Measurements from ENCODE around the gene SPEF1.
"Not testable (repeated sequence)": the region's sequence is repeated elsewhere in the genome, so short reads cannot be mapped to it uniquely, and the experiment has no call there.

Gene SPEF1

DNA sequence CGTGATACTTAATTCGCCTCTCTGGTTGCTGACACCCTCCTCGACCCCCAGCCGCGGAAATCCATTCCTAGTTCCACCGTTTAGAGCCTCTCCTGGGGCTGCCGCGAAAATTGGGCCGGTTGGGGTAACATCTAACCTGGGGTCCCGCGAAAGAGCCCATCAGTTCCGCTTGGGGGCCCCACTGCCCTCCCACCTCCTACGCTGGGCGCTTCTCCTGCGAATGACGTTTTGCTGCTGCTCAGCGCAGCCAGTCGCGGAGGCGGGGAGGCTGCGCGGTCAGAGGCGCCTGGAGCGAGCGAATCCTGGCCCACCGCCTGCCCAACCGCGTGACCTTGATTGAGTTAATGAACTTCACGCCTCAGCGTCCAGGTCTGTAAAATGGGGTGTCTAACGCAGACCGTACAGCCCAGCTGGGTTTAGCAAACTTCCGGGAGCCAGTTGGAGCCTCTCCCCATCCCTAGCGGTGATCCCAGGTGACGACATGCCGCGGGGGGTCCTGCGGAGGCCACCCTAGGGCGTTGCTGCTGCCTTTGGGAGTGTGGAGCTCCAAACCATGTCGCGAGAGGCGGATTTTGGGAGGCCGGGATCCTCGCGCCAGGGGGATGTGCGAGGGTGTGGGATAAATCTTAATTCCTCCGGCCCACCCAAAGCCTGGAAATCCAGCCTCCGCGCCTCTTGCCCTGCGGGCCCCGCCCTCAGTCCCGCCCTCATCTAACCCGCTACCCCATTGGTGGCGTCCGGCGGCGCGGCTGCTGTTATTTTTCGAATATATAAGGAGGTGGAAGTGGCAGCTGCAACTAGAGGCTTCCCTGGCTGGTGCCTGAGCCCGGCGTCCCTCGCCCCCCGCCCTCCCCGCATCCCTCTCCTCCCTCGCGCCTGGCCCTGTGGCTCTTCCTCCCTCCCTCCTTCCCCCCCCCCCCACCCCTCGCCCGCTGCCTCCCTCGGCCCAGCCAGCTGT lies 14.5 kb upstream of the SPEF1 start, which contains the start of gene CDC25B:
TSS of gene CDC25B (plus strand) at position 800 of the 958 bp plus-strand sequence. CDS start 222 bp downstream, outside the sequence.
- peak; percentile 87 for DNase-seq
- in situ Hi-C loops (cut with HindIII; ENCODE audit: low pct_ligation_motif_present, low pct_unique_long_range_greater_than_20kb, low sequenced_read_pairs), result no loop called here

DNA sequence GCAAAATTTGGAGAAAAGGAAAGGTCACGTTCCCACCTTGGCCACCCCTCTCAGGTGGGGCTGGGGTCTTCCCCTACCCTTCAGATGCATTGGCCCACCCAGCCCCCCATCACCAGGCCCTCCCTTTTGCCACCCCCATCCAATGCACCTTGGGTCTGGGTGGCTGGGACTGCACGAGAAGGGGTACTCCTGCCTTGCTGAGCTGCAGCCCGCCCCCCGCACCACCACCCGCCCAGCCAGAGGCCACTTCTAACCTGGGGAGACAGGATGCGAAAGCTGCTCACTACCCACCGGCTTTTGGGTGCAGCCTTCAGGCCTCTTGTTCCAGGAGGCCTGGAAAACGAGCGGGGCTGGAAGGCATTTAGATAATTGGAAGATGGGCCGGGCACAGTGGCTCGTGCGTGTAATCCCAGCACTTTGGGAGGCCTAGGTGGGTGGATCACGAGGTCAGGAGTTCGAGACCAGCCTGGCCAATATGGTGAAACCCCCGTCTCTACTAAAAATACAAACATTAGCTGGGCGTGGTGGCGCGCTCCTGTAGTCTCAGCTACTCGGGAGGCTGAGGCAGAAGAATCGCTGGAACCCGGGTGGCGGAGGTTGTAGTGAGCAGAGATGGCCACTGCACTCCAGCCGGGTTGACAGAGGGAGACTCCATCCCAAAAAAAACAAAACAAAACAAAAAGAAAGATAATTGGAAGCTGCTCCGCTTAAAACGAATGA lies 13.6 kb upstream of the SPEF1 start:
- DNase-seq, result no peak
- in situ Hi-C loops (cut with HindIII; ENCODE audit: low pct_ligation_motif_present, low pct_unique_long_range_greater_than_20kb, low sequenced_read_pairs), result no loop called here

DNA sequence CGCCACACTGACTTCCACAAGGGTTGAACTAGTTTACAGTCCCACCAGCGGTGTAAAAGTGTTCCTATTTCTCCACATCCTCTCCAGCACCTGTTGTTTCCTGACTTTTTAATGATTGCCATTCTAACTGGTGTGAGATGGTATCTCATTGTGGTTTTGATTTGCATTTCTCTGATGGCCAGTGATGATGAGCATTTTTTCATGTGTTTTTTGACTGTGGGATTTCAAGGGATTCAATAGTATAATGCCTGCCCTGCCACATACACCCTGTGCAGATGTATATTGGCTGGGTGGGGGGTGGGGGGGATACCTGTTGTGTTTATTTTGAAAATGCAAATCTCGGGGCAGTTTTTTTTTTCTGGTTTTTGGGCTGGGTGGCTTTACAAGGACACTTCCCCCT lies 12.9 kb upstream of the SPEF1 start:
- in situ Hi-C loops (cut with HindIII; ENCODE audit: low pct_ligation_motif_present, low pct_unique_long_range_greater_than_20kb, low sequenced_read_pairs); DNase-seq: not testable (repeated sequence)

DNA sequence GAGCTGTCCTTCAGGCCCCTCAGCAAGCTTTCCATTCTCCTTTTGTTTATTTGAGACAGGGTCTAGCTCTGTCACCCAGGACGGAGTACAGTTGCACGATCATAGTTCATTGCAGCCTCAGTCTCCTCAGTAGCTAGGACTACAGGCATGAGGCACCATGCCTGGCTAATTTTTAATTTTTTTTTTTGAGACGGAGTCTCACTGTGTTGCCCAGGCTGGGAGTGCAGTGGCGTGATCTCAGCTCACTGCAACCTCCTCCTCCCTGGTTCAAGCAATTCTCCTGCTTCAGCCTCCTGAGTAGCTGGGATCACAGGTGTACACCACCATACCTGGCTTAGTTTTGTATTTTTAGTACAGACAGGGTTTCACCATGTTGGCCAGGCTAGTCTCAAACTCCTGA lies 8.0 kb upstream of the SPEF1 start:
- in situ Hi-C loops (cut with HindIII; ENCODE audit: low pct_ligation_motif_present, low pct_unique_long_range_greater_than_20kb, low sequenced_read_pairs); DNase-seq: not testable (repeated sequence)

DNA sequence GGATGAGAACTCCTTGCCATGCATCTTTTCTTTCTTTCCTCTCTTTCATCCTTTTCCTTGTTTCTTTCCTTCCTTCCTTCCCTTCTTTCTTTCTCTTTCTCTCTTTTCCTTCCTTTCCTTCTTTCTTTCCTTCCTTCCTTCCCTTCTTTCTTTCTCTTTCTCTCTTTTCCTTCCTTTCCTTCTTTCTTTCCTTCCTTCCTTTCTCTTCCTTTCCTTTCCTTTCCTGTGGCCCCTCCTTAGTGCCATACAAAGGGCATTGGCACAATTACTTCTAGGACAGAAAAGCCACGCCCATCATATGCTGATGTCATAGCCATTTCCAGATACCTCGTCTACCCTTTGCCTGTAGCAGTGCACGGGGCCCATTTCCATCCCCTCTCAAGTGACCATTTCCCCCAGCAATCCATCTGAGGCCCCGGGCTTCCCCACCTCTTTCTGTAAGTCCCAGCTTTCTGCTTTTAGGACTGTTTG lies 7.5 kb upstream of the SPEF1 start:
- DNase-seq, result peak; percentile 24
- in situ Hi-C loops (cut with HindIII; ENCODE audit: low pct_ligation_motif_present, low pct_unique_long_range_greater_than_20kb, low sequenced_read_pairs), result no loop called here

DNA sequence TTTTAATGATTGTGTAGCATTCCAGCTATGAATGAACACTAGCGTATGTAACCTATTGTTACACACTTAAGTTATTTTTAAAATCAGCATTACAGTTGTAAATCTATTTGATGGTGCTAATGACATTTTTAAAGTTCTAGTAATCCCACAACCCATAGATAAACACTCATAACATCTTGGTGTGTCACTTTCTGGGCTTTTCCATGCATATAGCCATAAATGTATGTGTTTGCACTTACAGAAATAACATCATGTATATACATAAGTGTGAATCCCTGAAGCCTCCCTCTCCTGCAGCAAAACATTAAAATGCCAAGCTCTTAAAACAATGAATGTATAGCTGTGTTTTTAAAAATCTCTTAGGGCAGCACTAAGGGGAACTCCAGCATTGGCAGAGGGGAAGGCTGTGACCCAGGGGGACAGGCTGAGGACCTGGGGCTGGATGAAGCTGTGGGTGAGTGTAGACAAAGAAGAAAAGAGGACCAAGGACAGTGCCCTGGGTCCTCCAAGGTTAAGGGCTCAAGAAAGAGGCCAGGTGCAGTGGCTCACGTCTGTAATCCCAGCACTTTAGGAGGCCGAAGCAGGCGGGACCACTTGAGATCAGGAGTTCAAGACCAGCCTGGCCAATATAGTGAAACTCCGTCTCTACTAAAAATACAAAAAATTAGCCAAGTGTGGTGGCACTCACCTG lies 6.2 kb upstream of the SPEF1 start:
- DNase-seq, result no peak
- in situ Hi-C loops (cut with HindIII; ENCODE audit: low pct_ligation_motif_present, low pct_unique_long_range_greater_than_20kb, low sequenced_read_pairs), result no loop called here

DNA sequence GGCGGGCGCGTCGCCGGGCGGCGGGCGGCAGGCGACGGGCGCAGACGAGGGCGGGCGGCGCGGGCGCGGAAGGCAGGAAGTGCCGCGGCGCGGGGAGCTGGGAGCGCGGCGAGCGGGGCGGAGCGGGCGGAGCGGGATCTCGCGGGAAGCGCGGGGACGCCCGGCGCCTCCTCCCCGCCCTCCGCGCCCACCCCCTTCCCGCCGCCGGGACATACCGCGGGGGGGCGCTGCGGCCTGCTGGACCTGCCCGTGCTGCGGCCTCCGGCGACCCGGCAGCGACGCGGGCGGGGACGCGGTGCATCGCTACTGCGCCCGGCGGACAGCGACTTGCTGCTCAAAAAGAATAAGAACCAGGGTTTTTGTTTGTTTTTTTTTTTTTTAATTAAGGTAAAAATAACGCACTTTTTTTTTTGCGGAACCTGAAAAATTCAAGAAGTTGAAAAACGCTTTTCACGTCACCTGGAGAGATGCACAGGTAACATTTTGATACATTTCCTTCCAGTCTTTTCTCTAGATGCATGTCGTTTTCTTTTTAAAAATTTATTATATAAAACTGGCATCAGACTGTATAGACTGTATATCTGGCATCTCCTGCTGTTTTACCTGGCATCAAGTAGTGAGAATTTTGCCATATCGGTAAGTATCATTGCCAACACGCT lies 5.5 kb upstream of the SPEF1 start, which contains the start of gene CENPB:
TSS of gene CENPB (minus strand) at position 76 of the 659 bp plus-strand sequence. CDS start 257 bp downstream, outside the sequence.
- peak; percentile 82 for DNase-seq
- in situ Hi-C loops (cut with HindIII; ENCODE audit: low pct_ligation_motif_present, low pct_unique_long_range_greater_than_20kb, low sequenced_read_pairs), result no loop called here

DNA sequence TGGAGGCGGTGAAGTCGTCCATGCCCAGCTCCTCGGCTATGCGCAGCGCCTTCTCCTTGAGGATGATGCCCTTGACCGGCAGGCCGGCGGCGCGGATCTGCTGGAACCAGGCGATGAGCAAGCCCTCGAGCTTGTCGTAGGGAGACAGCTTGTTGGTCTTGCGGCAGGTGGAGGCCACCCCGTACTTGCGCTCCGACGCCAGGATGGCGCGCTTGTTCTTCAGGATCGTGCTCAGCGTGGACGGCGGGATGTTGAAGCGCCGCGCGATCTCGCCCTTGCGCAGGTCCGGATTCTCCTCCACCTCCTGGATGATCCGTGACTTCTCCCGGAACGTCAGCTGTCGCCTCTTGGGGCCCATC lies 4.9 kb upstream of the SPEF1 start:
- in situ Hi-C loops (cut with HindIII; ENCODE audit: low pct_ligation_motif_present, low pct_unique_long_range_greater_than_20kb, low sequenced_read_pairs), result no loop called here
- DNase-seq, result peak; percentile 54

DNA sequence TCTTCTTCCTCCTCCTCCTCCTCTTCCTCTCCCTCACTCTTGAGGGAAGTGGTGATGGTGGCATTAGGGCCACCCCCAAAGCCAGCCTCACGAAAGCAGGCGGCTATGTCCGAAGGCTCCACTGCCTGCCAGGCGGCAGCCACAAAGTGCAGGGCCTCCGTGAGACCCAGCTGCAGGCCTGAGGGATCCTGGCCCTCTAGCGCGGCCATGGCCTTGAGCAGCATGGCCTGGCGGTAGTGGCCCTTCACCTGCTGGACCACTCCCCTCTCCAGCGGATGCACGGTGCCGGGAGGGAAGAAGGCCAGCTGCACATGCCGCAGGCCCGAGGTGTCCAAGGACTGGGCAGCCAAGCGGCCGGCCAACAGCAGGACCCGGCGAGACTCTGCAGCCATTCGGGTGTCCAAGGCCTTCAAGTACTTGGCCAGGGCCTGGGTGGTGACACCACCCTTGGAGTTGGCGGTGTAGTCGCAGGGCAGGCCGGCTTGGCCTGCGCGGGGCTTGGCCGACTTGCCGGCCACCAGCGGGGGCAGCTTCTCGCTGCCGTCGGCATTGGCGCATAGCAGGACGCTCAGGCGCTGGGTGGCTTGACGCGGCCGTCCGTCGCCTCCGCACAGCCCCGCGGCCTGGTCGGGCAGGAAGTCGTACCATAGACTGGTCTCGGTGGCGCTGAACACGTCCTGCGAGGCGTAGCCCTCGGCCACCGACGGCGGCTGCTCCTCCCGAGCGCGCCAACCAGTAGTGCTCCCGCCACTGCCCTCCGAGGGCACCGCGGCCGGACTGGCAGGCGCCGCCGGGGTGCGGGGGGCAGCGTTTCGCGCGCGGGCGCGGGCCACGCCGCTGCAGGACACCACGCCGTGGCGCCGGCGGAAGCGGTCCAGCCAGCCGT lies 4.2 kb upstream of the SPEF1 start:
- in situ Hi-C loops (cut with HindIII; ENCODE audit: low pct_ligation_motif_present, low pct_unique_long_range_greater_than_20kb, low sequenced_read_pairs), result no loop called here
- DNase-seq, result no peak

DNA sequence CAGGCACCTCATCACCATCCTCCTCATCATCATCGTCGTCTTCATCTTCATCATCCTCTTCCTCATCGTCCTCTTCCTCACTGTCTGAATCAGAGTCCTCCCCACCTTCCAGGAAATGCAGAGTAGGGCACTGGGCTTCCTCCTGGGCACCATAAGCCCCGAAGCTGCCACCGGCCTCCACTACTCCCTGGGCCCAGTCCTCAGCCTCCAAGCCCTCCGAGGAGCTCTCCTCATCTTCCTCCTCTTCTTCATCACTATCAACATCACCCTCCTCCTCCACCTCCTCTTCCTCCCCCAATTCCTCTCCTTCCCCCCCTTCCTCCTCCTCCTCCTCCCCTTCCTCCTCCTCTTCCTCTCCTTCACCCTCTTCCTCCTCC lies 3.6 kb upstream of the SPEF1 start:
- in situ Hi-C loops (cut with HindIII; ENCODE audit: low pct_ligation_motif_present, low pct_unique_long_range_greater_than_20kb, low sequenced_read_pairs), result no loop called here

DNA sequence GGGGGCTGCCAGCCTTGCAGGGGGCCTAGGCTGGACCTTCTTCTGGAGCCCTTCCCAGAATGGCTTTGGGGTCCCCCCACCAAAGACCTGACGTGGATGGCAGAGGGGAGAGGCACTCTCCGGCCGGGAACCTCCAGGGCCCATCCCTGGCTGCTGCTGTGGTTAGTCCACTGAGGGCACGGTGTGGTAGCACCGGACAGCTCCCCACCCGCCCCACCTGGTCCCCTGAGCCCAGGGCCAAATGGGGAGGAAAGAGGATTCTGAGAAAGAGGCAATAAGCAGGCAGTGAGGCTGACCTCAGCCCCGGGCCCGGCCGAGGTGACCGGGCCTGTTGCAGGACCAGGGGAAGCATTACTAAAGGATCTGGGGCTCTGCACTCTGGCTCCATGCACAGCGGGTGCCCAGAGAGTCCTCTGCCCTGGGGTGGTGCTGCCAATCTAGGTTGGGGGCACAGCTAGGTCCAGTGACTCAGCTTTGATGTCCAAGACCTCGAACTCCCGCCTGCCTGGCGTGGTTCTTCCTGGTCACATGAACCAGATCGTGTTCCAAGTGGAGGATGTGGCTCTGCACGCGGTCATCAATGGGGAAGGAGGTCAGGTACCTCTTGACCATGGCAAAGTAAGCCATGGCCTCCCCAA lies 3.1 kb upstream of the SPEF1 start:
- in situ Hi-C loops (cut with HindIII; ENCODE audit: low pct_ligation_motif_present, low pct_unique_long_range_greater_than_20kb, low sequenced_read_pairs), result no loop called here
- no peak for DNase-seq

More for the DNA sequence above, 3.6 kb upstream of the SPEF1 start:
- no peak for DNase-seq

DNA sequence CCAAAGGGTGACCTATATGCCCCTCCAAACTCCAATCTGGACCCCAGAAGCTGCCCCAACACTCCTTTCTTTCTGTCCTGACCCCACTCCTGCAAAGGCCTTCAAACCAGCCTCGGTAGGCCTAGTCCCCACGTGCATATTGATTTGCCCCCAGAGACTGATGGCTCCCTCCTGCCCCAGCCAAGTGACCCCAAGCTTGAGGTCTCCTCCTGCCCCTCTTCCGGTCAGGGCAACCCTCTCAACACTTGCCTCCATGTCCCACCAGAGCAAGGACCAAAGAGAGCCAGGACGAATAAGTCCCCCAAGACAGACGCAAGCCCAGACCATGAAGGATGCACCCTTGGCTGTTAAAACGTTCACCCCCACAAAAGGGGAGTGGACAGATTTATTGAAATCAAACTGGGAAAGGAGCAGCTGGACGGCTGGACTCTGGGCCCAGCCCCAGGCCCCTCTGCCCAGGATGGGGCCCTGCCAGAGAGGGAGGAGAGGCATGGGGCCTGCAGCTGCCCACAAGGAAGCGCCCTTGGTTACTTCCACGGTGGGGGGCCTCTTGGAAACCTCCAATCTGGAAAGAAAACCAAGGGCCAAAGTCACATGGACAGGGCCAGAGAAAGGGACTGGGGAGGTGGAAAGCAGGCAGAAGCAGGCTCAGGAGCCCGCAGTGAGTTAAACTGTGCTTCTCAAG lies 2.4 kb upstream of the SPEF1 start:
- in situ Hi-C loops (cut with HindIII; ENCODE audit: low pct_ligation_motif_present, low pct_unique_long_range_greater_than_20kb, low sequenced_read_pairs), result no loop called here
- no peak for DNase-seq

DNA sequence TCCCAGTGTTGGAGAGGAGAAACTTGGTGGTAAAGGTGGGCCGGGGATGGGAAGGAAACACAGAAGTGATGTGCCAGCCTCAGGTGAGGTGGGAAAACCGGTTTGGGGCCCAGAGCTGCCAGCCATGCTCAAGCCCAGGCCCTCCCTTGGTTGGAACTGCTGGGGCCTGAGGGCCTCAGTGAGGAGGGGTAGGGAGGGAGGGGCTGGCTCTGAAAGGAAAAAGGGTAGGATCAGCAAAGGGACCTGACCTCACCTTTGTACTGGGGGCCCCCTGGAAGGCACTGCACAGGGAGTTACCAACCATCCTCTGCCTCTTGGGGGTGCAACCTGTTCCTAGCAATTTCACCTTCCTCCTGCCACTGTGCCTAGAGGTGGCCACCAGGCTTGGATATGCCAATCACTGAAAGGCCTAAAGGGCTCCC lies 1.8 kb upstream of the SPEF1 start:
- in situ Hi-C loops (cut with HindIII; ENCODE audit: low pct_ligation_motif_present, low pct_unique_long_range_greater_than_20kb, low sequenced_read_pairs), result no loop called here
- DNase-seq, result no peak

DNA sequence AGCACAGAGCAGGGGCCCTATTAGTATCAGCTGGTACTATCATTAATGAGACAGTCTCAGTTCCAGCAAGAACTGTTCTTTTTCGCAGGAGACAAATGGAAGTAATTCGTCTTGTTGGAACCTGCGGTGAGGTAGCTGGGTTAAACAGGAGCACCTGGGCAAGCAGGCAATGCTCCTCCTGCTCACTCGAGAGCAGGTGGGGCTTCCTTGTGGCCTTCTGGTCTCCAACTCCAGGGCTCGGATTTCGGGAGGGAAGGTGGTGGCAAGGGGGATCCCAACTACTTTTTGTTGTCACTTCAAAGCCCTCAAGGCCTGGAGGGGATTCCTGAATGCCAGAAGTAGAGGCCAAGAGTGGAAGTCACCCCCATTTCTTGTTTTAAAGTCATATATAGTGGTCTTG lies 1.3 kb upstream of the SPEF1 start:
- in situ Hi-C loops (cut with HindIII; ENCODE audit: low pct_ligation_motif_present, low pct_unique_long_range_greater_than_20kb, low sequenced_read_pairs), result no loop called here
- DNase-seq, result no peak

DNA sequence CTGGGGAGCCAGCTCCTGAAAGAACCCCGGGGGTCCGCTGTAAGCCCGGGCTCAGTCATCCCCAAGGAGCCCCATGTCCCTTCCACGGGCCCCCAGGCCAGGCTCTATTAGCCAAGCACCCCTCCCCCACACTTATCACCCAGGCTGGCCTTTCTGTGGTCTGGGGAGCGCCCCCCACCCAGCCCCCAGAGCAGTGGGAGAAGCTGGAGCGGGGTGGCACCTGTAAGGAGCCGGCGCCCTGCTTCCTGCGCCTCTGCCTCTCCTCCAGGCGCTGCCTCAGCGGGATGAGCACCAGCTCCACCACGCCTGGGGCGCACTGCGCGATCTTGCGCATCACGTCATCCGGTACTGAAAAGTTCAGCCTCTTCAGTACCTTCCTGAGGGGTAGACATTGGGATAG lies 2.3 kb downstream of the SPEF1 start:
- no peak for DNase-seq
- in situ Hi-C loops (cut with HindIII; ENCODE audit: low pct_ligation_motif_present, low pct_unique_long_range_greater_than_20kb, low sequenced_read_pairs), result no loop called here

DNA sequence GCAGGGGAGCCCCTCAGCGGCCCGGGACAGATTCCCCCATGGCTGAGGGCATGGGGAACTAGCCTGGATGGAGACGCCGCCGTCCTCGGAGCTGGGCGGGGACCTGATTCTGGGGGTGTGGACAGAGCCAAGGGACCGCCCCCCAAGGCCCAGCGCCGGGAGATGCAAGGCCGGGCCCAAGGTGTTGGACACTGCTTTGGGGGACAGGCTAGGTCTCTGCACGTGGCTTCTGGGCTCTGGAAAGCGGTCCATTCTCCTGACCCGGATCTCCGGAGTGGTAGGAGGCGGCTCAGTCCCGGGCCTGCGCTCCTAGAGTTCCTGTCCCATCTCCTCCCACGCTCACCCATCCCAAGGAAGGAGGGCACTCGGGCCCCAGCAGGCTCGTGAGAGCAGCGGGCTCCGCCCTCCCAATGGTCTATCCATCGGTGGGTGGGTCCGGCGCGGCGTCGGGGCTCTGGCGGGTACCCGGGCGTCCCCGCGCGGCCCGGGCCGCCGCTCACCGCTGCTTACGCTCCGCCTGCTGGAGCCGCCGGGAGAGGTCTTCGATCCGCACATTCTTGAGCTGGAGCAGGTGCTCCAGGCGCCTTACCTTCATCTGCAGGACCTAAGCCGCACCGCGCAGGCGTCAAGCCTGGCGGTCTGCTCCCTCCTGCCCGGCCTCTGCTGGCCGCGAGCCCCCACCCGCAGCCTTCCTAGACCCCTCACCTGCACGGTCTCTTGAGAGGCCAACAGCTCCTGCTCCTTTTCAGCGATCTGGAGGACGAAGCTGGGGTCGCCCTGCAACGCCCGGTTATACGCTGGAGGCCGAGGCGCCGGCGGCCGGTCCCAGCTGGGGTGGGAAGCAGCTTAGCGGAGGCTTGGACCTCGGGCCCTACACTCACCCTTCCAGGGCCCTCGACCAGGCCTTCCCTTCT lies 3.3 kb downstream of the SPEF1 start:
- in situ Hi-C loops (cut with HindIII; ENCODE audit: low pct_ligation_motif_present, low pct_unique_long_range_greater_than_20kb, low sequenced_read_pairs), result no loop called here

More for the DNA sequence above, 3.3 kb downstream of the SPEF1 start:
- no peak for DNase-seq

All from ACHN (cell line).